Body of pancreas (tissue), 4 donors: ENCODE results near the gene IL7R.

ENCODE experiments used
- CTCF ChIP-seq, 7 experiments: fragments of 450-650 bp in 4 of 7; fragments of 200-600 bp in 3 of 7; sonication (generic) in 3 of 7; IDR thresholded peaks; one replicate each; pipeline ENCODE4 v1.5.1; 2016 to 2019; ENCODE audit warnings: antibody characterized with exemption in 7 of 7
- POLR2A ChIP-seq, 3 donors: fragments of 450-650 bp; IDR thresholded peaks; one replicate each; pipeline ENCODE4 v1.6.1; 2016; ENCODE audit warnings: antibody characterized with exemption in 3 of 3, mild to moderate bottlenecking in 2 of 3

- no peak for TF ChIP-seq CTCF (IDR thresholded peaks at IDR 0.05)
- no peak for TF ChIP-seq POLR2A (IDR thresholded peaks at IDR 0.05)
Observed at GRCh38 chr5:35832762-35833161, 23.9 kb upstream of the IL7R start.
